Epithelial cell of prostate (primary cell): ENCODE data around the gene METTL18.
A peak's percentile ranks its signal among the peaks of the same experiment; 100 is the strongest.

ENCODE experiments used
- DNase-seq: peaks from one replicate; pipeline ENCODE4 v3.0.0-alpha.2; 2011; ENCODE audit warnings: low read depth, low spot score
- H3K27ac ChIP-seq: fragments of 450-650 bp; 2 replicates; pipeline ENCODE4 v1.5.1; 2017; ENCODE audit warnings: mild to moderate bottlenecking

Gene METTL18

GRCh38 chr1:169788402-169788801, 6.3 kb downstream of the METTL18 start:
- H3K27ac ChIP-seq: no peak overlapping the region
- no peak for DNase-seq

- no peak overlapping the region for H3K27ac ChIP-seq
- DNase-seq: no peak
Observed at GRCh38 chr1:169786974-169787373, 7.7 kb downstream of the METTL18 start.

DNA sequence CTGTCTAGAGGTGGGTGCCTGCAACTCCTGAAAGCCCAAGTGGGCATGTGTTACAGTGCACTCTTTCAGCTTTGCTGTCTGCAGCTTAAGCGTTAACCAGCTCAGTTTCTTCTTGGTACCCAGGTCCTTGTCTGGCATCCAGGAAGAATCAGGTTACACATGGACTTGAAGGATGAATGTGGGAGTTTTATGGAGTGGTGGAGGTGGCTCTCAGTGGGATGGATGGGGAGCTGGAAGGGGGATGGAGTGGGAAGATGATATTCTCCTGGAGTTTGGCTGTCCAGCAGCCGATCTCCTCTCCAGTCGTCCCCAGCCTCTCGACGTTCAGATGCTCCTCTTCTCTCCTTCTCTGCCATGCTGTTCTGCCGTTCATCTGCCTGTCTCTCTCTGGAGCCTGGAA, 9.4 kb downstream of the METTL18 start:
- no peak for DNase-seq
- H3K27ac ChIP-seq: no peak overlapping the region

DNA sequence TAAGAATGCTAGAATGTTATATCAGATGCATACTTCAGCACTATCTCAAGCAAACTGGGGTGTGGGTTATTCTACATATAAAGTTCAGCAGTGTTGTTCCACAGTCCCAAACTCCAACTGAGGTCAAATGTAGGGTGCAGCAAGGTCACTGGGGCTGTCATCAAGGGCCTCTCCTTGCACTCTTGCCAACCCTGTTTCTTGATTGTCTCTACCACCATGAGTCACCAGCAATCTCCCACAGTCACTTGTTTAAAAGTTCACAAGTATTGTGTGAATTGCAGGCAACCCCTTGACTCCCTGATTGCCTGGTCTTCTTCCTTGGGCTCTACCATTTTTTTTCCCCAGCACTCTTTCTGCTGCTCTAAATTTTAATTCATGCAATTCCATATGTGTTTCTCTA, 10.6 kb downstream of the METTL18 start:
- H3K27ac ChIP-seq: no peak overlapping the region
- DNase-seq: no peak

- H3K27ac ChIP-seq: no peak overlapping the region
- DNase-seq: no peak
Observed at GRCh38 chr1:169782596-169782995, 12.1 kb downstream of the METTL18 start.

DNA sequence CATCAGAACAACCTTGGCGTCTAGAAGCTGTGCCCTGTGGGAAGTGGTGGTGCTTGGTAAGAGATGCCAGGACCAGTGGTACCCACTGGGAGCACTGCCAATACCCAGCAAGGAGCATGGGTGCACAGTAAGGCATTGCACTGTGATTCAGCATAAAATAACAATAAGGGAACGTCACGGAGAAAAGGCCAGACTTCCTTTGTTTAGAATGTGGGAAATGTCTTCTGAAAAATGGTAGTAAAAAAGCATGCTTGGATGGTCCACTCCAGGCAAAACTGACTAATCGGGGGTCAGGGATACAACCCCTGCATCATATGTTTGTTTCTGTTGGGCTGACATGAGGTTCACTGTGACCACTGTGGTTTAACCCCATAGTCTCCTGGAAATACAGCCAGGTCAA, 14.7 kb downstream of the METTL18 start:
- H3K27ac ChIP-seq: peak overlapping the region; percentile 75
- no peak for DNase-seq

DNA sequence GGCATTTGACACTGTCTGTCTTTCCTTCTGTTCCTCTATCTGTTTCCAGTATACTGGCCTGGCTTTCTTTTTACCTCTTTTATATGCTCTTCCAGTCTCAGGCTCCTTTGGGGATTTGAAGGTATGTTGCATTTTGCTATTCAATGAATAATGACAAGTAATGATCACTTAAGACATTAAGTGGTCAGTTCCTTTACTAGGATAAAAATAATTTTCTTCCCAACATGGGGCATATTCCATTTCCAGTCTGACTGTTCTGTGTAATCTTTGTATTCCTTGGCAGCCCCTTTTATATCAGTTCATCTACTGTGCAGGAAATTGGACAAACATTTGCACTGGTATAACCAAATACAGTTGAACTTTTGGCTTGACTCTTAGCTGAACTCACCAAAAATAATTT, 15.6 kb downstream of the METTL18 start:
- H3K27ac ChIP-seq: no peak overlapping the region
- no peak for DNase-seq

DNA sequence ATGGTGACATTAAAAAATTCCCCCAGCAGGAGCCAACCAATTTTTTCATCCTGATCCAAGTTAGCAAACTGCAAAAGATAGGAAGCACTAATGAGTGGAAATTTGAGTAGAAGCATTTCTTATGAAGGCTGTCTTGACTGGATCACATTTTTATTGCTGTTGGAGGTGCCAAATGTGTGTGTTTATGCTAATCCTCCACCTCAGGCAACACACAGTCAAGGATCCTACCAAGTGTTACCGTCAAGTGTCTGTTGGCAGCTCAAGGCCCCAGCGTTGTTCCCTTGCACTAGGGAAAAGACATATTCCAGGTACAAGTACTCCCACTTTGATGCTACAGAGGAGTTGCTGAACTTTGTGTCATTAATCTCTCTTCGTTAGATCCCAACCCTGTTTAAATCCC, 18.3 kb downstream of the METTL18 start:
- DNase-seq: no peak
- no peak overlapping the region for H3K27ac ChIP-seq

- no peak for DNase-seq
- H3K27ac ChIP-seq: no peak overlapping the region
Observed at GRCh38 chr1:169768161-169768560, 26.5 kb downstream of the METTL18 start.

GRCh38 chr1:169765580-169766331, 29.0 kb downstream of the METTL18 start:
- no peak overlapping the region for H3K27ac ChIP-seq
- no peak for DNase-seq

DNA sequence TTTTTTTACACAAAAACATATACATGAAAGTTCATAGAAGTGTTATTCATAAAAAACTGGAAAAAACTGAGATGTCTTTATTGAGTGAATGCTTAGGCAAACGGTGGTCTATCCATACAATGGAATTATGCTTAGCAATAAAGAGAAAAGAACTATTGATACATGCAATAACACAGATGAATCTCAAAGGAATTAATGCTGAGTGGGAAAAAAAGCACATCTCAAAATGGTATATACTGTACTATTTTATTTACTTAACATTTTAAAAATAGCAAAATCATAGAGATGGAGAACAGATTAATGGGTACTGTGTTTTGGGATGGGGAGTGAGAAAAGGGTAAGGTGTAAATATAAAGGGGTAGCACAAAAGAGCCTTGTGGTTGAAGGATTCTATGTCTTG, 29.8 kb downstream of the METTL18 start:
- H3K27ac ChIP-seq: no peak overlapping the region

GRCh38 chr1:169762699-169763098, 32.0 kb downstream of the METTL18 start:
- no peak overlapping the region for H3K27ac ChIP-seq

More for the DNA sequence above, 29.8 kb downstream of the METTL18 start:
- no peak for DNase-seq

GRCh38 chr1:169759038-169759437, 35.7 kb downstream of the METTL18 start:
- DNase-seq: no peak
- H3K27ac ChIP-seq: no peak overlapping the region

More at GRCh38 chr1:169762699-169763098, 32.0 kb downstream of the METTL18 start:
- no peak for DNase-seq

DNA sequence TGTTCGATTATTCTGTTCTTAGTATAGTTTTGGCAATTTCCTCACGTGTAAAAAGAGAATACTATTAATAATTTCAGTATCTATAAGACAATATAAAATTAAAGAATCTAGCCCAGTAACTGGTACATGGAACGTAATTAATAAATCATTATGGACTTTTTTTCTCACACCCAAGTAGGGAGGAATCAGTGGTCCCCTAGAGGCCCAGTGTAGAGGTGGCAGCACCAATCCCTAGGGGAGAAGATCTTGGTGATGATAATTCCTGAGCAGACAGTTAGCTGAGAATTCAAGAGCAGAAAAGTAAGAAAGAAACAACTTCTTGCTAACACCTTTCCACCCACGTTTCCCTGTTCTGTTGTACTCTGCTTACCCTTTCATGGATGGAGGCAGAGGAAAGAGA, 41.2 kb downstream of the METTL18 start:
- no peak overlapping the region for H3K27ac ChIP-seq
- DNase-seq: no peak

- DNase-seq: no peak
- no peak overlapping the region for H3K27ac ChIP-seq
Observed at GRCh38 chr1:169750041-169750440, 44.7 kb downstream of the METTL18 start.

GRCh38 chr1:169746550-169746949, 48.2 kb downstream of the METTL18 start:
- DNase-seq: no peak
- no peak overlapping the region for H3K27ac ChIP-seq

GRCh38 chr1:169745015-169745861, 49.5 kb downstream of the METTL18 start:
- no peak overlapping the region for H3K27ac ChIP-seq
- DNase-seq: no peak
